ENCODE measurements around the gene CEP164.

The CEP164 gene

DNA sequence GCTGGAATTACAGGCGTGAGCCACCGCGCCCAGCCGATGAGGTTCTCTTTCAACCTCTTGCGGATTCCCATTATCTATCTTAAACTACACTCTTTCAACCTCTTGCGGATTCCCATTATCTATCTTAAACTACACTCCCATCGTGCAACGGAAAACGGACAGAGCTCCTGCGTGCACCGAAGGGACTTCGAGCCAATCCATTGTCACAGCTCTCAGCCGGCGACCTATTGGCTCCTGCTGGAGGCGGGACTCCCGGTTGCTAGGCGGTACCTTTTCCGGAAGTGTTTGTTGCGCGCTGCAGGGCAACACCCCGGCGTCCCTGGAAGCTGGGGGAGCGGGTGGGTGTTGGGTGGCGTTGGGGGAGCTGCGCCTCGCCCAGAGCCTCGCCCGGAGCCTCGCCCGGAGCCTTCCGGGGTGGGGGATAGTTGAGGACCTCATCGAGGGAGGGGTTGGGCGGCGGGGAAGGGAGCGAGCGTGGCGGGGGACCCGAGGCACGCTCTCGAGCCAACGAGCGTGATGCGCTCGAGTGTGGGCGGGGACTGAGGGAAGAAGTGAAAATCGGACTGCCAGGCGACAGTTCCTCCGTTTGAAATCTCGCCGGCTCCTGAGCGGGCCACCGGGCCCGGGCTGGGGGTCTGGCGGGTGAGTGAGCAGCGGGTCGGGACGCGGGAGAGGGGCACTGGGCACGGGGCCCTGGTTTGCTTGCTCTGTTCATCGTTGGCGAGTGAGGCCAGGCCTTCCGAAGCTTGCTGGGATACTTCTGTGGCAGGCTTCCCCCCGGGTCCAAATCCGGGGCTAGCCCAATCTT lies at the start of gene CEP164:
Gene CEP164, plus strand, starts transcription at position 288 of the 808 bp plus-strand sequence. CDS start 10,733 bp downstream, outside the sequence.
- DNase-seq: peak; percentile 82

DNA sequence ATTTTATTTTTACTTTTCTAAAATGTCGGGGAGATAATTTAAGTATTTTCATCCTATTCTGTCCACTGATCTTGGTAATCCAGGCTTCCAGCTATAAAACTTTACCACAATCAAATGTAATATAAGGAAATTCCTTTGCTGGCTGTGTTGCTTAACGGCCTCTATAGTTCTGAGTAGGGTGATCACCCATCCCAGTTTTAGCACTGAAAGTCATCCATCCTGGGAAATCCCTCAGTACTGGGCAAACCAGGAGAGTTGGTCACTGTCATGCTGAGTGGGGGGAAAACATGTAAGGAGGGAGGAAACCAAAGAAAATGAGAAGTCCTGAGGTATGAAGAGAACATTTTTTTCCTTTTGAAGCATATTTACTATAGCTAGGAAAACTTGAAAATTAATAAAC lies 49.3 kb upstream of the CEP164 start:
- no peak for DNase-seq

DNA sequence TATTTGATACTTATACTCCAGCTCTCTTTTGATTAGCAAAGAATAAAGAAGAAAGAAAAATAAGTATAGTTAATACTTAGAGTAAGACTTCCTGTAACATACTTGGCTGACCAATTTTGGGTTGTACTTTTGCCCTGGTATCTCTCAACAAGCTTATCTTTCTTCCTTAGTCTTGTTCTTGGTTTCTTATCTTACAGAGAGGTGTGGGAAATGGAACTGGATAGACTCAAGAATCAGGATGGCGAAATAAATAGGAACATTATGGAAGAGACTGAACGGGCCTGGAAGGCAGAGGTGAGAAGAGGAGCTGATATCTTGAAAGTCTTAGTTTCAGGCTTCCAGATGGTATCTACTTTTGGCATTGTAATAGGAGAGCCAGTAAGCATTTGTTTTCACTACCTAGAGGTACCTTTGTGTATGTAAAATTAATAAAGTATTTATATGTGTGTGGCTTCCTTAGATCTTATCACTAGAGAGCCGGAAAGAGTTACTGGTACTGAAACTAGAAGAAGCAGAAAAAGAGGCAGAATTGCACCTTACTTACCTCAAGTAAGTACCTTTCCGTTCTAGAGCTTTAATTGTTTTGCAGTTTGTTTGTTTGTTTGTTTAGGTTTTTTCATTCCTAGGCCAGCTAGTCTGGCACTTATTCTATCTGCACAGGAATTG lies 47.8 kb upstream of the CEP164 start:
- no peak for DNase-seq

DNA sequence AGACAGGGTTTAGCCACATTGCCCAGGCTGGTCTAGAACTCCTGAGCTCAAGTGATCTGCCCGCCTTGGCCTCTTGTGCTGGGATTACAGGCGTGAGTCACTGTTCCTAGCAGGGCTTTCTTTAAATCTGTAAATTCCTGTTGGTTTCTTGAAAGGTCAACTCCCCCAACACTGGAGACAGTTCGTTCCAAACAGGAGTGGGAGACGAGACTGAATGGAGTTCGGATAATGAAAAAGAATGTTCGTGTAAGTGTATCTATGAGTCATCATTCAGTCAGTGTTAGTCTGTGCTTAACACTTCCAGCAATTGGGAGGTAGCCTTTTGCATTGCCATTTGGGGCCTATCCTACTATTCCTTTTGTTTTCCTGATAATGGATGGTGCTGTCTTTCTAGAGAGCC lies 46.5 kb upstream of the CEP164 start:
- no peak for DNase-seq

DNA sequence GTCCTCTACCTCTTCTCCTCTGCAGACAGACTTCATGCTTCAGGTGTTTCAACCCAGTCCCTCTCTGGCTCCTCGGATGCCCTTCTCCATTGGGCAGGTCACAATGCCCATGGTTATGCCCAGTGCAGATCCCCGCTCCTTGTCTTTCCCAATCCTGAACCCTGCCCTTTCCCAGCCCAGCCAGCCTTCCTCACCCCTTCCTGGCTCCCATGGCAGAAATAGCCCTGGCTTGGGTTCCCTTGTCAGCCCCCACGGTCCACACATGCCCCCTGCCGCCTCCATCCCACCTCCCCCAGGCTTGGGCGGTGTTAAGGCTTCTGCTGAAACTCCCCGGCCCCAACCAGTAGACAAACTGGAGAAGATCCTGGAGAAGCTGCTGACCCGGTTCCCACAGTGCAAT lies 45.8 kb upstream of the CEP164 start:
- DNase-seq: no peak

DNA sequence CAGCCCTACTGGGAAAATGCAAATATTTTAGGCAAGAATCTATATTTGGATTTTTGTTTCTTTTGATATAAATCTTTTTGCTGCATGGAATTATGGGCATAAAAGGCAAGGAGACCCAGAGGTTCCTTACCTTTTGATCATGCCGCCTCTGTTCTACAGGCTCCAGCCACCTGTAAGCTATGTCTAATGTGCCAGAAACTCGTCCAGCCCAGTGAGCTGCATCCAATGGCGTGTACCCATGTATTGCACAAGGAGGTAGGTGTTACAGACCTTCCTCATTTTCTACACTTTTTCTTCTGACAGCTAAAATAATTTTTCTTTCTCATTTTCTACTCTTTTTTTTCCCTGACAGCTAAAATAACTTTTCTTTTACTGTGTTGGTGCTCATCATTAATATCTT lies 44.7 kb upstream of the CEP164 start:
- DNase-seq: no peak

DNA sequence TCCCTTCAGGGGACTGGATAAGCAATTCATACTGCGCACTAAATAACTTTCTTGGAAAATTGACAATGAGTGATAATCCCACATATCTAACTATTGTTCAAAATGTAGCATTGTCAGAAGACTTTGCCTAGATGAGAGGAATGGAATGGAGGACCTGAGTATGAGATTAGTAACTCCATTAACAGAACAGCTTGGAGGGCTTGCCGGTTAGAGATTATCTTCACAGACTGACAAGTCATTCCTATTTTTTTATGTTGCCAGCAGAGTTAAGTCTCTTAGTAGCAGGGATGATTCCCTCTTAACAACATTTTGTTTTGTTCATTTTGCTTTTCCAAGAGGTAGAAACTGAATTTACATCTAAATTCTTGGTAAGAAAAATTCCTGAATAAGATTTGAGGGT lies 43.6 kb upstream of the CEP164 start:
- no peak for DNase-seq

DNA sequence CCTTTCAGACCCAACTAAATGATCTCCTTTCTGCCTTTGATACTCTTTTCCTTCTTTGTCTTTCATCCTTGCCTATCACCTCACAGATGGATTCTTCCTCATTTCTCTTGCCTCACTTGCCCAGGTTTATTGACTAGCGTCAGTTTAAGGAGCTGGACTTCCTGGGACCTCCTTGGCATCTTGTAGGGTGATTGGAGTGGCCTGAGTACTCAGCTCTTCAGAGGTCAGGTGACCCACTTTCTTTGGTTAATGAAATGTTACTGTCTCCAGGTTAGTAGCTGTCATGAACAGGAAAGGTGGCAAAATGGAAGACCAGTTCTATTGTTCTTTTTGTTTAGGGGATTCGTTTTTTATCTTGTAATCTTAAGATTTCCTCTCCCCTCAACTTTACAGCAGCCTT lies 41.1 kb upstream of the CEP164 start:
- DNase-seq: no peak

DNA sequence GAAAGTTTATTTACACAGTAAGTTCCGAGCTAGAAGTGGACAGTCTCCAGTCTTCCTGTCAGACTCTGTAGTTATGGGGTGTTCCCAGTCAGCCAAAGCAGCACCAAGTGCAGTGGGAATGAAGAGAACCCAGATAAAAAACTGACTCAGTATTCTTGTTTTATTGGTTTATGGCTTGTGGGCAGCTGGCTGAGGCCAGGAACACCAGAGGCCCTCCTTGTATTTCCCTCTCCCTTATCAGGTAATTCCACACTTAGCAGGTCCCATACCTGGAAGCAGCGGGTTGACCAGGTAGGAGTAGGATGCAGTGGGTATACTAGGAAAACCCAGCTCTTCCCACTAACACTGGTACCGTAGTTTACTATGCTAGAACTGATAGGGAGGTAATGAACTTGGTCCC lies 40.0 kb upstream of the CEP164 start:
- DNase-seq: no peak

DNA sequence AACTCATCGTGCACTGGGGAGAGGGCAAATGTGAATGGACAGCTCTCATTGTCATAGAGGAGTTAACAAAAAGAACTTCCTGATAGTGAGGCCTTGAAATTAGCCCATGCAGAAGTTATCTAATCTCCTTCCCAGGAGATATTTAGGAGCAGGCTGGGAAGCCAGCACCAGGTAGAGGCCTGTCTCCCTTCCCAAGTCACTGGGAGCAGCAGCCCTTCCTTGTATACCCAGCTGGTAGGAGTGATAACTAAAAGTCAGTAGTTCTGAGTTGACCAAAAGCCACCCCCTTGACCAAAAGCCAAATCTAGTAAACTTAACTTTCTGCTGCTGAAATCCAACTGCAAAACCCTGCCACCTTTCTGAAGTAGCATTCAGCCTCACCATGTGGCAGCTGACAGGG lies 37.9 kb upstream of the CEP164 start:
- DNase-seq: no peak

DNA sequence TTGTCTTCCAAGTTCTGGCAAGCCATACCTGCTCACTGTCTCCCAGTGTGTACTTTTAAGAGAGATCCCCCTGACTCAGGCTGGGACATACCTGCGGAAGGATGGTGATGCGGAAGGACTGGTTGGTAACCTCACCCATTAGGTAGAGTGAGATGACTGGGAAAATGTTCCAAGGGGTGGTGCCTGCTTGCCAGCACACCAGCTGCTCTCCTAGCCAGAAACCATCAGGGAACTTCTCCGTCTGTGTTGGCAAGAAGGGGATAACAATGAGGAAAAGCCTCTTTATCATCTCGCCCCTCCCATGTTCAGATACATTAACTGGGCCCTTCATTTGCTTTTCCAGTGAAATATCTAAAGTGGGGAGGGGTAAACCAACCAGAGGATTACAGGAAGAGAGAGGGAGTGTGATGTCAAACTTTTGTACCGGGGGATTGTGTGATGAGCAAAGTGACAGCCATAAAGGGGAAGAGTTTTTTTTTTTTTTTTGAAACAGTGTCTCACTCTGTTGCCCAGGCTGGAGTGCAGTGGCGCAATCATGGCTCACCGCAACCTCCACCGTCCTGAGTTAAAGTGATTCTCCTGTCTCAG lies 36.8 kb upstream of the CEP164 start, which contains the start of gene BACE1-AS:
Gene BACE1-AS, plus strand, starts transcription at position 538 of the 588 bp plus-strand sequence.
- DNase-seq: no peak

DNA sequence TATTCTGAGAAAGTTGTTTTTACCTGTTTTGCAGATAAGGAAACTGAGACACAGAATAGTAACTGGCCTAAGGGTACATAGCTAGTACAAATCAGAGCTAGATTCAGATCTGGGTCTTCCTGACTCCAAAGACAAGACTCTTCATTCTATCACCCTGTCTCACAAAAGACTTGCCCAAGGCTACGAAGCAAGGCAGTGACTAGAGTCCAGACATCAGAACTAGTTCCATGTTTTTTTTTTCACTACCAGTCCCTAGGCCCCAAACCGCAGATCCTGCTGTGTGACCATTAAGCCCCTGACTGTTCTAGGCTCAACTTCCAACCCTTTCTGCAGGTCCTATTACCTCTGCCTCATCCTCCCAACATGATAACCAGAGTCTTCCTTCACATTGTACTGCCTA lies 35.0 kb upstream of the CEP164 start:
- DNase-seq: no peak

DNA sequence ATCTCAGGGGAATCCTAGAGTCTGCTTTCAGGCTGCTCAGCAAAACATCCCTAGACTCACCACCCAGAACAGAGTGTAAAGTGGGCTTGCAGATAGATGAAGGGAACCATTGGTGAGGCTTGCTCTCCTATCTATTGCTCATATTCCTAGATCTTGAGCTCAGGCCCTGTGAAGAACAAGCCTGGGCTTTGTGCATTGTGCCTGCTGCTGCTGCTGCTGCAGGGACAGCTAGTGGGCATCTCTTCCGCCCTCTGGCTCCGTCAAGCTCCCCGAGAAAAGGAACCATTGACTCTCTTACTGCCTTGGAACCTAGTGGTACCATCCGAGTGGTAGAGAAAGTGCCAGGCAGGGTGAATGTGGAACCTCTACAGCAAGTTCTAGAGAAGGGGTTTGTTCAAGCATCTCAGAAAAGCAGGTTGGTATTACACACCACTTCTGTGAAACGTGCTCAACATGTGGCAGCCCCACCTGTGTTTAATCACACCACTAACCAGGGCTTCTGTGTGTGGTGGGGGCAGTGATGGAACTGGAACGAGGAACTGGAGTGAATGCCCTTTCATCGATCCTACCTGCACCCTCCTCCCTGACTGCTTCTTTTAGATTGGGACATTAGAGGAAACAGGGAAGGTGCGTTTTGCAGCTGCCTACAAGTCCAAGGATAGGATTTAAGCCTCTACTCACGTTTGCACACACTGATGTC lies 32.1 kb upstream of the CEP164 start:
- no peak for DNase-seq

DNA sequence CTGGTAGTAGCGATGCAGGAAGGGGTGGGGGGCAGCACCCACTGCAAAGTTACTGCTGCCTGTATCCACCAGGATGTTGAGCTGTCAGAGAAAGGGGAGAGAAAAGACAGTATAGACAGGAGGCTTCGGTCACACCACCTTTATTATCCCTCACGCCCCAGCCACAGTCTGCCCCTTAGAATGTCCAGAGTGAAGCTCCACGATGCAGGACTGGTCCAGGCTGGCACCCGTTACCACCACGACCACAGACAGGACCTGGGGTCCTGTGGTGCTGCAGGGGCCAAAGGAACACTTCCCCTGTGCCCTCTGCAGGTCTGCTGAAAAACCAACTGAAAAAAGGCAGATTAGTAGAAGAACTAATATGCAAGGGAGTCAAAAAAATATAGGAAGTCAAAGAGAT lies 30.8 kb upstream of the CEP164 start:
- DNase-seq: no peak

DNA sequence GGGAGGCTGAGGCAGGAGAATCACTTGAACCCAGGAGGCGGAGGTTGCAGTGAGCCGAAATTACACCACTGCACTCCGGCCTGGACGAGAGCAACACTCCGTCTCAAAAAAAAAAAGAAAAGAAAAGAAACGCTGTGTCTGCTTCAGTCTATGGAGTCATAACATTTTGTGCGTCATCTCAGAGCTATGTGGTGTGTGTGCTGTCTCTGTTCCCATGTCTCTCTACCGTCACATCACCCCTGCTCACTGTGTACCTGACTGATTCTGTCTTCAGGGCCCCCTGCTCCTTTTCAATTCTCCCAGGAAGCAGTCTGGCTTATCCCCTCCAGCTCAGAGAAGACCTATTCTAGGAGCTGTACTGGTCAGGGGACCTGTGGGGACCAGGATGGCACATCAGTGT lies 29.5 kb upstream of the CEP164 start:
- no peak for DNase-seq

DNA sequence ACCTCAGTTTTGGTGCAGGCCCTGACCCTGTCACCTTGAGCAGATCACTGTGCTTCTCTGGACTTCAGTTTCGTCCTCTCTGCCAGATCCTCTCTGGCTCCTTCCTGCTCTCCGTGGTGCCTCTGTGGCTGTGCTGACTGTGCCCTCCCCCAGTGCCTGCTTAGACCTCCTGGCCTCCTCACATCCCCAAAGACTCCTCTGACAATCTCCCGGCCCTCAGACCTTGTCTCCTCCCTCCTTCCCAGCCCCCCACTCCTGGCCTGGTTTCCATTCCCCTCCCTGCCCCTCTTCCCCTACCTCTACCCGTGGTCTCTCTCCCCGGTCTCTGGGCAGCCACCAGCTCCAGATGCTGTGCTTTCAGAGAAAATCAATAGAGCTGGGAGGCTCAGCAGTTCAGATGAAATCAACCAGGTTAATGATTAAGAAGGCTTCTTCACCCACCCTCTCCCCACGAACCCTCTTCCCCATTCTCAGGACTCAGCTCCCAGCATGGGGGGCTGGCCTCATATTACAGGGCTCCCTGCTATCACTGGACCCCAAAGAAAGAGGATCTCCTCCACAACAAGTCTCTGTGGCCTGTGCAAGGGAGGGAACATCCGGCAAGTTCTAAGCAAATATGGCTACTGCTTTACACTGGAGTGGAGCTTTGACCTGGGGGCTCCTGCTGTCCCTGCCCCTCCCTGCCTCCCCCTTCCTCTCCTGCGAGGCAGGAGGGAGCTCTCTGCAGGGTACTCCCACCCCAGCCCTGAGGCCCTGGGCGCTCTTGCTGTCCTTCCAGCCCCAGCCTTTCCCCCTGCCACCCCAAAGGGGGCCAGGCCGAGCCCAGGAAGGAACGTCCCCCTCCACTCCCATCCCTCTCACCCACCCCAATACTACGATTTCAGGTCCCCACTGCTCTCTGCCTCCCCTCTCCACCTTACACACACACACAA lies 28.0 kb upstream of the CEP164 start:
- no peak for DNase-seq

DNA sequence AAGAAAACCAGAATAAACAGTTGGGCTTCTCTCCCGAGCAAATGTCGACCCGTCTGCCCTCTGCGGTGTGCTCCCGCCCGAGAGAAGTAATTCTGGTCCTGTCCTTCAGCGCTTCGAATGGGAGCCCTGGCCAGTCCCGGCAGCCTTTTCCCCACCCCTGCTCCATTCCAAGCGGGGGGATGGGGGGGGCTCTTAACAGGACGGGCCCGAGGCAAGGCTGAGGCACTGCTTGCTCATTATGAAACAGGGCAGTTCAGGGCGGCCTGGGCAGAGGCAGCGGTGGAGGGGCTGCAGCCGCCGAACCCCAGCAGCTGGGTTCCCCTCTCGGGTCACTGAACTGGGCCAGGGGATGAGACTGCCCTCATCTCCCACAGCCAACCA lies 27.4 kb upstream of the CEP164 start:
- DNase-seq: no peak

DNA sequence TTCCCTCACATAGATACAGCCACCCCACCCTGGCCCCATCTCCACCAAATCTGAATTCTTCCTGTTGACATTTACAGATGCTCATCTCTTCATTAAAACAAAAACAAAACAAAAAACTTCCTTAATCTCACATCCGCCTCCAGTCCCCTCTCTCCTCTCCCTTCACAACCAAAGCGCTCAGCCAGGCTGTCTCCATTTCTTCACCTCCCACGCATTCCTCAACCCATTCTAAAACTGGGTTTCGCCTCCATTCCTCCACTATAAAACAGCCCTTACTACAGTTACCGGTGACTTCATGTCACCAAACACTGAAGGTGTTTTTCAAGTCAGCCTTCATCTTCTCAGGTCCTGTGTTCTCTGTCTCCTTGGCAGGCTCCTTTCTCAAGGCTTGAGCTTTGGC lies 26.9 kb upstream of the CEP164 start:
- DNase-seq: no peak

DNA sequence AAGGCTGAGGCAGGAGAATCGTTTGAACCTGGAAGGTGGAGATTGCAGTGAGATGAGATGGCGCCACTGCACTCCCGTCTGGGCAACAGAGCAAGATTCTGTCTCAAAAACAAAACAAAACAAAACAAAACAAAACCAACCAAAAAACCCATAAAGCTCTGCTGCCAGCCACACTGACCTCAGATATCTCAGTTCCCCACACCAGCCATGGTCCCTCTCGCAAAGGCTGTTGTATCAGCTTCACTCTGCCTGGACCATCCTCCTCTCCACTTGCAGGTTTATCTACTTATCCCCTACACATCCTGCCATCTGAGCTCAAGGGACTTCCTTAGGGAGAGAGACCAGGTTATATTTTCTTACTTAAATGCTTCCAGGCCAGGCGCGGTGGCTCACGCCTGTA lies 25.4 kb upstream of the CEP164 start:
- DNase-seq: no peak

DNA sequence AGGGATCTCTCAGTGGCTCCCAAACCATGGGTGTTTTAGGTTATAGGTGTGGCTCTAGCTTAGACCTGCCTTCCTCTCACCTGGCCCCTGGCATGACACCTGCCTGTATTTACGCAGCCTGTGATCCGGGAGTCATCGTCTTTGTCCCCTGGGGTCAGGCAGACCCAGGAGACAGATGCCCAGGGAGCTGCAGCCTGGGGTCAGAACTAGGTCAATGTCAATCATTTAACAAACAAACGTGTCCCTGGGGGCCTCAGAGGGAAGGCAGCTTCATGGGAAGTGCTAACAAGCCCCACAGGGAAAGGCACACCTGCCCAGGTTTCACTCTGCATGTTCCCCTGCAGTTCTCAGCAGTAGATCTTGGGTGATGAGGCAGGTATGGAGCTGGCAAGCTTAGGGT lies 24.6 kb upstream of the CEP164 start:
- DNase-seq: no peak

DNA sequence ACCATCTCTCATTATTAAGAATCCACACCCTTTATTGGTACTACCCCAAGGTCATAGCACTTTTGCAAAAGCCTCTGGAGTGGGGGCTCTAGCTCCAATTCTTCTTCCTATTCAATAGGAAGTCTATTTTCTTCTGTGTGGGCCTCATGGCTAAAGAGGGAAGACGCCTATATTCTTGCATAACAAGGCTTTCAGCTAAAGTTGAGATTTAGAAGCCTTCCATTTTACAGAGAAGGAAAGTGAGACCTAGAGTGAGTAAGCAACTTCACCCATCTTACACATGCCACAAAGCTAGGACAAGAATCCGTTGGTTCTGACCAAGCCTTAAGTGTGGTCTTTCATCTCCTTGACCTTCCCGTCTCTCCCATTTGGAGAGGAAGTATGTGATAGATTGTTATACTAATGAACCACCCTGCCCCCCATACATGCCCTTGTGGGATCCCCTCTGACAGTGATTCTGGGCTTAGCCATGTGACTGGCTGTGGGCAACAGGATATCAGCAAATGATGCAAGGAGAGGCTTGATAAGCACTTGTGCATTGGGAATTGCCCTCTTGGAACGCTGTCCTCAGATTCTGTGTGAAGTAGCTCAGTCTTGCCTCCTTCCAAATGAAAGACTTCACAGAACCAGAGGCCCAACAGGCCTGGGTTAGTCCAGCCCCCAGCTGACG lies 23.9 kb upstream of the CEP164 start:
- DNase-seq: no peak

DNA sequence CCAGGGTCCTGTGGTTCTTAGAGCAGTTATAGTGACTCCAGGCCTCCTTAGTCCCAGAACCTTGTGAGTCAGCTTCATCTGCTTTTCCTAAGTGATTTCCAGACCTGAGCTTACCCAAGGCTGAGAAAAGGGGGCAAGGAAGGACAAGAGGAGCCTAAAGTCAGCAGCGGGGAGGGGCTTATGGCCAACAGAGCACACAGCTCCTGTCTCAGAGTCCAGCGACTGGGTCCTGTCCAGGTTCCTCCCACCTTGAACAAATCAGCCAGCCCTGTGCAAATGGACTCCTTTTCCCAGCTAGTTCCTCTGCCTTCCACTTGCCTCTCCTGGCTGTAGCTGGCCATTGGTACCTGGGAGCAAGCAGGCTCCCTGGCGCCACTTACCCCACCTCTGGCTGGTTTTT lies 22.5 kb upstream of the CEP164 start:
- no peak for DNase-seq

All from DMS 273 treated with DMSO at 0.1 percent for 48 hours (cell line).